DLD1 (cell line): ENCODE data around the gene PPP3CB.

ENCODE experiments used
- in situ Hi-C: cut with HindIII; loops from 2 replicates; pipeline ENCODE4 v1.10.0; 2017; ENCODE audit warnings: low sequenced_read_pairs

The PPP3CB gene

DNA sequence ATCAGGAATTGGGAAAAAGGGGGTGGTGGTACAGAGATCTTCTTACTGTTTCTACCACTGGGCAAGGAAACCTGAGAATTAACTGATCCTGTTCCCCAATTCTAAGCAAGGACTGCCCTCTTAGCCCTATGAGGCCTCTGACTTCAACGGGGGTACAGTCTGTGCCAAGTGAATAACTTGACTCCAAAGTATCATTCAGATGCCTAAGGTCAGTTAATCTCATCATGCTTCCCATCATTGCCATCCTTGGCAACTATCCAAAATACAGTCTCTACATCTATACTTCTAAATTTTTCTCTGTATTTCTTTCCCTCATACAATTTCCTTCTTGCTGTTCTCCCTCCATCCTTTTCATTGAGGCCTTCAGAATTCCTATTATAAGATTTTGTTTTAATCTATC is 10.5 kb downstream of the PPP3CB start:
- in situ Hi-C loops: no loop called here

DNA sequence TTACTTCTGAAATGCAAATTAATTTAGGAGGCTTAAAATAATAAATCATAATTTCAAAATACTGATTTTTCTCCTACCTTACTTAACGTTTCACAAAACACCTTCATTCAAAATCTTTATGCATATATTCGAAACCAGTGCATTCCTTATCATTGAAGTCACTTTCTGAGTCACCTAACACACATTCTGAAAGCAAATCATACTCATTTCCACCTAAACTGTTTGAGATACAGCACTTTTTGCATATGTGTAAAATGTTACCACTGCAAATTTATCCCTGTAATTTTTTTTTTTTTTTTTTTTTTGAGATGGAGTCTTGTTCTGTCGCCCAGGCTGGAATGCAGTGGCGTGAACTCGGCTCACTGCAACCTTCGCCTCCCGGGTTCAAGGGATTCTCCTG is 15.7 kb downstream of the PPP3CB start:
- in situ Hi-C loops: no loop called here

DNA sequence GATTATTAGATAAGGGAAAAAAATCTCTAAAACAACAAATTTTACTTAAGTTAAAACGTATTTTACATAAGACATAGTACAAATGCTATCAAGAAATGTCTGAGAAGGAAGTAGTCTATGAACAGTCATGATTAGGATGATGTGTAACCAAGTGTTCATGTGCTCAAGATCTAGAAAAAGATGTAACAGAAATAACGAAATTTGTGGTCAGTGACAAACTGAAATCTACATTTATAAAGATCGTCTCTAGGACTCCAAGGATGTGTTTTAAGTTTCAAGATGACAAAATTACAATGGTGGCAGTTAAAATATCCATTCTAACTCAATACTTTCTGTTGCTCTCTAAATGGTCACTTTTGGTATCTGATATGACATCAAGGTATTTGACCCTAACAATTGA is 17.2 kb downstream of the PPP3CB start:
- in situ Hi-C loops: no loop called here

DNA sequence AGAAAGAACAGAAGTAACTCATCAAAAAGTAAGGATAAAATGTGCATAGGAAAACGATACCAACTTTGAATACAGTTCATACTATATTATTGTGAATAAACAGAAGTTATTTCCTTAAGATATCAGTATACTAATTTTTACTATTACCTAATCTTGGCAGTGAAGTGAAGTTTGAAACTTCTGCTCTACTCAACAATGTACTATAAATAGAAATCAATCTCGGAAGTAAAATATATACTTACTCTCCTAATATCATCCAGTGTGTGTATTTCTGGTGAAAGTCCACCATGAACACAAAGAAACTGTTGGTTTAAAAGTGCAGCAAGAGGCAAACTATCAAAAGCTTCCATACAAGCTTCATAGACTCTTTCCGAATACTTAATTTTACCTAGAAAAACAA is 24.6 kb downstream of the PPP3CB start:
- in situ Hi-C loops: no loop called here

DNA sequence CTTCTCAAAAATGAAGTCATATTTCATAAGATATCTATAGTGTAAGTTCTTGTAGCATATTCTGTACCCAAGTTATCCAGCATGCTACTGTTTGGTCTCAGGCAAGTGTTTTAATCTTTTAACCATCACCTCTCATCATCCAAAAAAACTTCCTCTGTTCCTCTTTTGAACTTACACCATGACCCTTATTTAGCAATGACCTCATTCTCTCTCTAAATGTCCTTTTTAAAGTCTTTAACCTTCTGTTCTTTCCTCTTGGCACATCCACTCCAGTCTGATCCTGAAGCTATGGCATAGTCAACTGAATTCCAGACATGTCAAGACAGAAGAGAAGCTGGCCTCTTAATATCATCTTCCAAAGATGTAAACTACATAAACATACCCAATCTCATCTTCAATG is 26.2 kb downstream of the PPP3CB start:
- in situ Hi-C loops: no loop called here

DNA sequence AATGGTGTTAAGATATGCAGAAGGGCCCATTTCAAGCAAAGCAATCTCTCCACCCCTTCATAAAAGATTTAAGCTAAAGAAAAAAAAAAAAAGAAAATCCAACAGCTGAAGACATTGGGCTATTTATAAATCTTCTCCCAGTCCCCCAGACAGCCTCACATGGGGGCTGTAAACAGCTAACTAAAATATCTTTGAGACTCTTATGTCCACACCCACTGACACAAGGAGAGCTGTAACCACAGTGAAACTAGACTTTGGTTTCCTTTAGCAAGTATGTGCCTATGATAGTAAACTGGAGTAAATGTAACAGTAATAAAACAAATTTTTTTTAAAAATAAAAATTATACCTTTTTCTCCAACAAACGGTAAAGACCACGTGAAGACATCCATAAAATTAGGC is 28.6 kb downstream of the PPP3CB start:
- in situ Hi-C loops: no loop called here

DNA sequence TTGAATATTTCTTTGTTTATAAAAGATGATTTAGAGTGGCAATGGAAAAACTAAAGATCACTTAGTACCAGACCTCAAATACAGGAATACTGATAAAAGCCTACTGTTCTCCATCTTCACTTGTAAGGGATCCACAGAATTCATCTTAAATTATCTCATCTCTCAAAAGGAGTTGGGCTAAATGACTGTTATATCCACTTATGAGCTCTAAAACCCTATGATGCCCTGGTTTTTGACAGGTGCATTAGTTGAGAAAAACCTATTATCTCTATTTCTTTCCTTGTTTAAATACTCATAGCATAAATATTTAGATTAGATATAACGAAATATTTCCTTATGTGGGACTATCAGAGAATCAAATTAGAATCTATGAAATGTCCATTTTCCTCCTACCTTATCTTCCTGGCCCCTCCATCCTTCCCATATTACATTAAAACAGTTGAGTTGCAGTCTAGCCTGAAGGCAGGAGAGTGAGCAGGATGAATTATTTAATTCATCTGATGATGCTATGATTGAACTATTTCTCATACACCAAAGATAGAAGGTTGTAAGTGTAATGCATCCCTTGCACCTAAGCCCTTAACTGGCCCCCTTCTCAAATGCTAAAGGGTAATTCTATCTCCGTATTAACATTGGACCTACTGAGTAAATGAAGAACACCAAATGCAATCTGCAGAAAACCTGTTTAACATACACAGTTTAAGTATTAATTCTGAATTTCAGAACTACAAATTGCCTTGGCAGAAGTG is 29.7 kb downstream of the PPP3CB start:
- in situ Hi-C loops: no loop called here

DNA sequence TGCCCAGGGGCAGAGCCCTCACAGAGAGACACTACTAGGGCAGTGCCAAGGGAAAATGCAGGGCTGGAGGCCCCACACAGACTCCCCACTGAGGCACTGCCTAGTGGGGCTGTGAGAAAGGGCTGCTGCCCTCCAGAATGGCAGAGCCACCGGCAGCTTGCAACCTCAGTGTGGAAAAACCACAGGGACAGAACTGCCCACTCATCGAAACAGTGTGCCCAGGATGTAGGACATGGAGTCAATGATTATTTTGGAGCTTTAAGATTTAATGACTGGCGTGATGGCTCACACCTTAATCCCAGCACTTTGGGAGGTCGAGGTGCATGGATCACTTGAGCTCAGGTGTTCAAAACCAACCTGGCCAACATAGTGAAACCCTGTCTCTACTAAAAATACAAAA is 34.9 kb downstream of the PPP3CB start:
- in situ Hi-C loops: no loop called here

DNA sequence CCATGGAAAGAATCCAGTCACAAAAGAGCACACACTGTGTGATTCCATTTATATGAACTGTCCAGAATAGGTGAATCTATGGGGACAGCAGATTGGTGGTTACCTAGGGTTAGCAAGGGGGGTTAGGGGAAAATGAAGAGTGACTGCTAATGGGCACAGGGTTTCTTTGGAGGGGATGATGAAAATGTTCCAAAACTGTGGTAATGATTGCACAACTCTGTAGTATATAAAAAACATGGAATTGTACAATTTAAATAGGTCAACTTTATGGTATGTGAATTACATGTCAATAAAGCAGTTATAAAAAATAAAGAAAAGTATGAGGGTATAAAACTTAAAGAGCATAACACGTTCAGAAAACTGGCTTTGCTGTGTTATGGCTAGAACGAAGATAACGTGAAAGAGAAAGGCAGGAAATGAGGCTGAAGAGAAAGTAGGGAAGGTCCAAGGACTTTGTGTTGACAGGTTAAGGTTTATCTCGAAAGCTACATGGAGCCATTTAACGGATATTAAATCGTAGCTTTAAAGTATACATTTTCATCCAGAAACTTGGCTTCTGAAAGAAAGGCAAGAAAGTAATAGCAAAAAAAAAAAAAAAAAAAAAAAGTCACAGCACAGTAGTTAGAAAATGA is 36.0 kb downstream of the PPP3CB start:
- in situ Hi-C loops: no loop called here

DNA sequence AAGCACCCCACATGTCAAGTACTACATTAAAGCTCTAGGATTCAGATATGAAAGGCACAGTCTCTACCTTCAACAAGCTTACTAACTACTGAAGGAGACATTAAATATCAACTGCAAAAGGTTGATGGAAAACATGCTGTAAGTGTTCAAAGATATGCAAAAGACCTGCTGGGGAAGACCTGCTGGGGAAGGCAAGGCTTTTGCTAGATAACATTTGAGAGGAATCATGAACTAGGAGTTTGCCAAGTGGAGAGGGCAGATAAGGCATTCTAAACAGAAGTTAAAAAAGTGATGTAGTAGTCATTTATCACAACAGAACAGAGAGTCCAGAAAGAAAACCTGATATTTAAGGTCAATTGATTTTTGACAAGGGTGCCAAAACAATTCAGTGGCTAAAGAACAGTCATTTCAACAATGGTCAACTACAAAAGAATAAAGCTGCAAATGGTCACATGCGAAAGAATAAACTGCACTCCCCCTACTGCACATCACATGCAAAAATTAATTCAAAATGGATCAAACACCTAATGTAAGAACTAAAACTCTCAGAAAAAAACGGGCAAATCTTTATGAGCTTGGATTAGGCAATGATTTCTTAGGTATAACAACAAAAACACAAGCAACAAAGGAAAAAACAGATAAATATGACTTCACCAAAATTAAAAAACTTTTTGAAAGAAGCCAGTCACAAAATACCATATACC is 39.5 kb downstream of the PPP3CB start:
- in situ Hi-C loops: no loop called here

DNA sequence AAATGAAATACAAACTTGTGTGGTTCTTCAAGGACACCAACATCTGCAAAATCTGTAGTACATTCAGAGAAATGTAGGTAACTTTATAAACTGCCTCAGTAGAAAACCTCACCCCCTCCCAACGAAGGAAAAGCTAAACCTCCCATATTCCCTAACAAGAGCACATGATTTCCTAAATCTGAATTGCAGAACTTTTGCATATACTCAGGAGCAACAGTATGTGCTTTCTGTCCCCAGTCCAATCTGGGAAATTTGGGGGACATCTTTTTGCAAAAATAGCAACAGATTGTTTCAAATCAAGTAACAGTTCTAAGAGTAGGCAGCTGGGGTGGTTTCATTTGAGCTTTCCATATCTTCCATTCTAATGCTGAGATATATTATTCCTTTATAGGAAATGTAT is 46.7 kb downstream of the PPP3CB start:
- in situ Hi-C loops: no loop called here

DNA sequence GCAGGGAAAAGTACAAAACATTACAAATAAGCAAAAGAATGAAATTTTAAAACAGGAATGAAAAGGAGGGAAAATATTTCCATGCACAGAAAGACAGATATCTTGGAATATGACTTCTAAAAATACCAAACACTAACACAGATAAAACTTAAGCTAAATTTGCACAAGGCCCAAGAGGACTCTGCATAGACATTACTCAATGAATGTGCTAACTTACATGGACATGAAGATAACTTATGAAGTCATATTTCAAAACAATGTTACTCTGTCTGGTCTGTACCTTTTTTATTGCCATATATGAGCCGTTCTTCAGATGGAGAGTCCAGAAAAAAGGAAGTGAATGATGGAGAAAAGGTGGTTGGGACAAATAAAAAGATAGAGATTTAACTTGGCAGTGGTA is 47.4 kb downstream of the PPP3CB start:
- in situ Hi-C loops: no loop called here

DNA sequence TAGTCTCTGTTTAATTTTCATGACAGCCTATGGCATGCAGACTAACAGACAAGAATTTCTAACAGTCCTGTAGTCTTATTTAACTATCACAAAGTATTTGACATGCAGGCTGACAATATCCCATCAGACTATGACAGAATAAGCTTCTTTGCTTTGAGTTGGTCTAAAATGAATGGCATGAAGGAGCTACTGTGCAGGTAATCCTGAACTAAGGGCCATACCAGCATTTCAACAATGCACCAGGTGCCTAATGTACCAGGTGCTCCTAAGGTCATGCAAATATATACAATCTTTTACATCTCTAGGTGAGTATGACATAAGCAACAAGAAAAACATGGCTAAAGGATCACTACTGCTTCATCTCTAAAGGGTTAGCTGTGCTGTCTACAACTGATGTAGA is 48.9 kb downstream of the PPP3CB start:
- in situ Hi-C loops: no loop called here

DNA sequence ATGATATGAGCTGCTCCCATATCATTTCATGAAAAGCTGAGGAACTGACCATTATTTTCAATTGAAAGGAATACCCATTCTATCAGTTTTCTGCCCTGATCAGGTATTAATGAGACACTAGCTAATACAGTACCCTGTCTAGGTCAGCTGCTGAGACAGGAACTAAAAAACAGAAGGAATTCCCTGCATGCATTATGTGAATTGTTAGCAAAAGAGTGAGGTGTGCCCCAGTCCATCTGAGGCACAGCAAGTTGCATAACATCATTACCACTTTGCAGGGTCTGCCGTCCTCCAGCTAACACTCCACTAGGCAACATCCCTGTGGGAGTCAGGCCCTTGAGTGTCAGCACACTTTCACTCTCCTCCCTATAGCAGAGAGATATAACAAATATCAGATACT is 51.4 kb downstream of the PPP3CB start:
- in situ Hi-C loops: no loop called here

DNA sequence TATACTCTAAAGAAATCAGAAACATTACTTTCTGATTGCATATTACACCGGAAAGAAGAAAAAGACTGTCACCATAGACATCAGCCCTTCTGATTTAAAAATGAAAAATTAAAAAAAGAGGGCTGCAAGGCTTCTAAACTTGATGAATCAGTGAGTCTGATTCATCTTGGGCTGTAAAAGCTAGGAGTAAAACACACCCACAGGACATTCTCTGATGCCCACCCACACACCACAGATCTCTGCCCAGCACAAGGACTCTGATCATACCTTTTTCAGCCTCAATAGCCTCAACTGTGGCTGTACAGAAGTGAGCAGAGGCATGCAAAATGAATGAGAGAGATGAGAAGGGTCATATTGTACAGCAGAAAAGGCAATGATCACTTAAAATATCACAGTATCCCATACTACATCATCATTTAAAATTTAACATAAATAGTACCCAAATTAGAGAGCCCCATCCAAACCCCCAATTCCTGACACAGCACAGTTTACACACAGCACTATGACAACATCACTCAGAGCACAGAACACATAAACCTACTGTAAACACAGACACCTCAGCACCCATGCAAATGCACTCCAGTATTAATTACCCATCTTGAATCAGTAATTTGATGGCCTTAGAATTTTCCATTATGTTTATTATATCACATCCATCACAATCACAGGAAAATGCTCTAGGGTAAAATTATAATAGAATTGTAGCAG is 56.1 kb downstream of the PPP3CB start:
- in situ Hi-C loops: no loop called here

DNA sequence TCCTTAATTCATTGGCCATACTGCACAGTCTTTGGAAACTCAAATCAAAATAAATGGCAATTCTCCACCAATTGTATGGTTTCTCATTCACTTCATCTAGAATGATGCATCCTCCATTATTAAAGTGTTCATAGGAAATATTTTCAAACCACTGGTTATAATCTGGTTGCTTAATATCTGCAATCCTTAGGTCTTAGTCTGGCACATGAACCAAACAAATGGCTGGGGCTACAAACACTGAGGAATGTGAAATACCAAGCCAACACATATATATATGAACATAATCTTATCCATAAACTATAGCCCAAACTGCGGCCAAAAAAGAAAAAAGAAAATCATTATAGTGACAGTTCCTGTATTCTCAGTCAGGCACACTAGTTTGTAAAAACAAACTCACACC is 56.8 kb downstream of the PPP3CB start:
- in situ Hi-C loops: no loop called here

DNA sequence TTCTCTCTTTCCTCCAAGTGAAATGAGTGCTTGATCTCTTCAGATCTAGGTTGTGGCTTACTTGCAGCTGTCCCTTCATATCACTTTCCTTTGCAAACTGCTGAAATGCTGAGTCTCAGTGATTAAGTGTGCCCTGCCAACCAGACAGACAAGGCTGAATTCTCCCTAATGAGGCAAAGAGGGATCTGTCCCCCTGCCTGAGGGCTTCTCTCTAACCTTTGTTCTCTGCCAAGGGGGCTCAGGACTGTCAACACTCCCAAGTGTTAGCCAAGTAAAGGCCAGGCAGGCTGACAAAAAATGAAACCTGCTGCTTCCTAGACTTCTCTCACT is 62.3 kb downstream of the PPP3CB start, which contains the start of gene MSS51:
TSS of gene MSS51 (minus strand) at position 24 of the 330 bp plus-strand sequence. CDS start 5,277 bp downstream, outside the sequence.
- in situ Hi-C loops: no loop called here

DNA sequence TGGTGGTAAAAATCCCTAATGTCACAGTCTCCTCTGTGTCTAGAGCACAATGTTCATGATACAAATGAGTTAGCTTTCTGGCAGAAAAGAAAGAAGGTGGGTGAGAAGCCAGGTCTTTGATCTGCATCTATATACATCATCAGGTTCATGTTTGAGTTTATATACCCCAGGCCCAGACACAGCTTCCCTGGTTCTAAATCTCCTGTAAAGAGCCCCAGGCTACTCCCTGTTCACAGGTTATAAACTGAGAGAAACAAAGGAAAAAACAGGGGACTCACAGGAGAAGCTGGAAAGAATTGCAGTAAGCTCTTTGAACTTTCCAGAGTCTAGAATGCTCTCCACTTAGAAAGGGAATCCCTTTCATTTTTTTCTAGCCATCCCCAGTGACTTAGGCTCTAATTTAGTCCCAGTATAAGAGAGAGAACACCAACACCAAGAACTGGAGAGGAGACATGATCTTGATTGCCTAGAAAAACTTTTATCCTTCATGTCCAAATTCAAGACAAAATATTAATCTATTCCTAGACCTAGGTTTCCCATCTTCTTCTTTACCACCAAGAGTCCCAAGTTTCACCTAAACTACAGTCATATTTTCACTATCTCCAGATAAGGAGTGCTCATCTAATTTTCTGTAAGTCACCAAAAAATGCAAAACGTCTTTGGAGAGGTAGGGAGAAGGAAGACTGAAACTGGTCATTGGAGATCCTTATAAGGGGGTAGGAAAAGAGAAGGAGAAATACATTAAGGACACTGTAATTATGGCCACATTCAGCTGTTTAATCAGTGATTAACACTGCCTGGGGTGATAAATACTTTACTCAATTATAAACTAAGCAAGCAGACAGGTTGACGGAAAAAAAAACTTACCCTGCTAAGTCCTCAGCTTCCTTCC is 62.9 kb downstream of the PPP3CB start:
- in situ Hi-C loops: no loop called here

DNA sequence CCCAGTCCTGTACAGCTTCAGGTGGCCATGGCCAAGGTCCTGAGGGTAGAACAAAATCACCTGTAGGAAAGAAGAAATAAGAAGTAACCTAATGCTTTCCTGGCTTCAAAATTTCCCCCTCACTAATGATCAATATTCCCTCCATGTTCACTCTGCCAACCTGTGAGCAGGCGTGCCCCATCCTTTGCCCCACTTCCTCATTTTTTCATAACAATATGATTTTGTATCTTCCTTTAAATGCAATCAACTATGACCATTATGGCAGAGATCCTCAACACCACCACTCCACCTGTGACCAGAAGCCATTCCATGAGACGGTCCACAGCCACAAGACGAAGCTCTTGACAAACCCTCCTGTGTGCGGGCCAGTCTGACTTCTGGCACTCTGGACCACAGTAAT is 69.5 kb downstream of the PPP3CB start:
- in situ Hi-C loops: no loop called here

DNA sequence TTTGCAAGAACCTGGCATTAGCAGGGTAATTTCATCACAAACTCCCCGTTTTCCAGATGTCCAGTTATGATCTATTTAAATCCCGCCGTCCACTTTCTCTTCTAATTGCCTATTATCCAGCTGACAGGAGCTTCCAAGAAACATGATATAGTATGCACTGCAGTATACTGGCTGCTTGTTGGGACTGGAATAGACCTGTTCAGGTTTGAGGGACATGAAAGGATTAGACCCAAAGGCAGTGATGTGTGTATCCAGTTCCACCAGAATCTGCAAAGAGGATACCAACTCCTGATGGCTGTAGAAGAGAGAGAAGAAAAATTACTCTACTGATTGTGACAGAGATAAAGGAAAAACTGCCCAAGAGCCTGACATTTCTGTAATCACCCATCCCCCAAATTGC is 71.3 kb downstream of the PPP3CB start:
- in situ Hi-C loops: no loop called here

DNA sequence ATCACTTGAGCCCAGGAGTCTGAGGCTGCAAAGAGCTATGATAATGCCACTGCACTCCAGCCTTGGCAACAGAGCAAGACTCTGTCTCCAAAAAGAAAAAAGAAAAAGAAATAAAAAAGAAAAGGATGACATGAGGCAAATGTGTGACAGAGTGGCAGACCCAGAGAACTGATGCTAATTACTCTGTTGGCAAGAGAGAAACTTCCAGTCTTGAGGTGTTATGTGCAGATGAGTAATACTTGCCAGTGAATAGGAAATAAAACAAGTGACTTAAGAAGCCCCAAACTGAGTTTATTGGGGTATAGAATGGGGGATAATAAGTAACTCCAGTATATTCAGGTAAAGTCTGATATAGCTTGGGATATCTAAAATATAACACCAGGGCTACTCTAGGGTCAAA is 72.5 kb downstream of the PPP3CB start:
- in situ Hi-C loops: no loop called here
